Measurements from ENCODE around the gene SLC30A1. TPM values are rescaled to one million over a fixed set of nuclear protein-coding genes. Genes with fewer than 3 reads are reported as not detected.

Gene SLC30A1
- total RNA-seq, 4 donors from 2014 or later = 8.3 to 12.4 (median 10.3) TPM

GRCh38 chr1:211606914-211607753, 28.2 kb upstream of the SLC30A1 start:
- Histone ChIP-seq H3K4me3 (peak overlapping the region in 1 of 4 donors; percentile 26), H3K27ac (peak overlapping the region in 3 of 4 donors; percentile 4 to 64 (median 43)), H3K9me3 (no peaks in the 10 kb centered on the region), H3K36me3 (no peaks in the 10 kb centered on the region), H3K27me3 (no peaks in the 10 kb centered on the region), H3K4me1 (peaks cover 8 to 41% (median 22%) of the 10 kb centered on the region in 3 donors)
- intact Hi-C loops (cut with DNase I) = no loop called here
- 73 to 74% methylated on average over 11 to 12 of the region's 12 CpGs for WGBS, 2 donors
- TF ChIP-seq, protein P1, sequence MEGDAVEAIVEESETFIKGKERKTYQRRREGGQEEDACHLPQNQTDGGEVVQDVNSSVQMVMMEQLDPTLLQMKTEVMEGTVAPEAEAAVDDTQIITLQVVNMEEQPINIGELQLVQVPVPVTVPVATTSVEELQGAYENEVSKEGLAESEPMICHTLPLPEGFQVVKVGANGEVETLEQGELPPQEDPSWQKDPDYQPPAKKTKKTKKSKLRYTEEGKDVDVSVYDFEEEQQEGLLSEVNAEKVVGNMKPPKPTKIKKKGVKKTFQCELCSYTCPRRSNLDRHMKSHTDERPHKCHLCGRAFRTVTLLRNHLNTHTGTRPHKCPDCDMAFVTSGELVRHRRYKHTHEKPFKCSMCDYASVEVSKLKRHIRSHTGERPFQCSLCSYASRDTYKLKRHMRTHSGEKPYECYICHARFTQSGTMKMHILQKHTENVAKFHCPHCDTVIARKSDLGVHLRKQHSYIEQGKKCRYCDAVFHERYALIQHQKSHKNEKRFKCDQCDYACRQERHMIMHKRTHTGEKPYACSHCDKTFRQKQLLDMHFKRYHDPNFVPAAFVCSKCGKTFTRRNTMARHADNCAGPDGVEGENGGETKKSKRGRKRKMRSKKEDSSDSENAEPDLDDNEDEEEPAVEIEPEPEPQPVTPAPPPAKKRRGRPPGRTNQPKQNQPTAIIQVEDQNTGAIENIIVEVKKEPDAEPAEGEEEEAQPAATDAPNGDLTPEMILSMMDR (IDR thresholded peaks at IDR 0.05) = no peak
- peak in 1 of 4 donors; percentile 21 for TF ChIP-seq POLR2A (IDR thresholded peaks at IDR 0.05)
- peak; percentile 17 for DNase-seq

DNA sequence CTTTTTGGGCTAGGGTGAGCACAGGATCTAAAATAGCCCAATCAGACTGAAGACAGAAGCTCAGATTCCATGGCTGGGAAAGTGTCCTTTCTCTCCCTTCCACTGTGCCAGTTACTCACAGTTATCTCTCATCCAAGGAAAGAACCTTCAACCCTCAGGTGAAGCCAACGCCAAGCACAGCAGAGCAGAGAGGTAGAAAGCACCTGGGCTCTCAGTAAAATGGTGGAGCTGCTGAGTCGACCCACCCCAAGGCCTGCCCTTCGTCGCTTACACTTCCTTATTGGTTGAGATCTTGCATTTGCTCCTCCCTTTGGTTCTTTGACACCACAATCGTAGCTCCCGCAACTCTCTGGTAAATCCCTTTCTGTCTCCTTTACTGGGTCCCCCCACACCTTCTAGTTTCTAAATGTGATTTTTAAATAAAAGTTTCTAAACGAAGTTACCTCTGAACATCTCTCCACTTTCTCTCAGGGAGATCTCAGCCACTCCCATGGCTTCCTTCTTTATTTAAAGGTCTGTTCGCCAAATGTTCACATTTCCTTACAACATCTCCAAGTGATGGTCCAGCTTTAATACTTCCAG, 27.5 kb upstream of the SLC30A1 start:
- no peaks in the 10 kb centered on the region for H3K36me3 ChIP-seq
- no peaks in the 10 kb centered on the region for H3K9me3 ChIP-seq
- WGBS, 2 donors = 76 to 78% methylated on average over 8 of the region's 8 CpGs
- TF ChIP-seq, protein P1 (IDR thresholded peaks at IDR 0.05) = no peak
- TF ChIP-seq POLR2A (IDR thresholded peaks at IDR 0.05) = peak in 1 of 4 donors; percentile 4
- peaks cover 6 to 41% (median 24%) of the 10 kb centered on the region in 3 donors for H3K4me1 ChIP-seq
- intact Hi-C loops (cut with DNase I) = no loop called here
- H3K27ac ChIP-seq = peak overlapping the region in 3 of 4 donors; percentile 4 to 64 (median 43)
- H3K4me3 ChIP-seq = peak overlapping the region in 1 of 4 donors; percentile 26
- no peak for DNase-seq
- no peaks in the 10 kb centered on the region for H3K27me3 ChIP-seq

DNA sequence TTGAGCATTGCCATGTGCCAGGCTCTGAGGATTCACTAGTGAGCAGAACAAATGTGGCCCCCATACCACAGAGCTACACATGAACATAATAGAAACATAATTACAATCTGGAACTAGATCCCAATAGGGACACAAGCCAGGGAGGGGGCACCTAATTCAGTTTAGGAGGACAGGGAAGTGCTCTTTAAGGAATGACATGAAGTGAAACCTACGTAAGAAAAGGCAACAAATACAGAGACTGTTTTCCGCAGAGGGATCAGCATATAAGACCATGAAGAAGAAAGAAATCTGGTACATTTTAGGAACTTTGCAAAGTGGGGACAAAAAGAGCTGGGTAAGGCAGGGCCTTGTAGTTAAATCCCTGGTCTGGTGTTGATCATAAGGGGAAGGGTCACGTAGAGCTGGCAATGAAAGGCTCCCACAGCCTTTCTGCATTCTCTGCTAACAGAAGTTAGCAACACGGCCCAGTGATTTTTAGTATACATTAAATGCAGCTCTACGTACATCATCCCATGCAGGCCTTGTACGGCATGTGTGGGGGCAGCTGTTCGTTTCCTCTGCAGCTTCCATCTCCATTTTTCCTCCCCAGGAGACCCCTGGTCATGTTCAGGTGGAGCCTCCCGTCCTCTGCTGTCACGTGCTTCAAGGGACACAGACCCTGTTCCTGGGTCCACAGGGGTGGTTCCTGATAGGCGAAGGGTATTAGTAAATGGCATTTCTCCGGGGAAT, 26.8 kb upstream of the SLC30A1 start:
- H3K4me3 ChIP-seq = peak overlapping the region in 1 of 4 donors; percentile 26
- H3K27ac ChIP-seq = peak overlapping the region in 2 of 4 donors; percentile 43 to 64
- H3K27me3 ChIP-seq = no peaks in the 10 kb centered on the region
- H3K4me1 ChIP-seq = peaks cover 0 to 35% (median 17%) of the 10 kb centered on the region in 3 donors
- TF ChIP-seq POLR2A (IDR thresholded peaks at IDR 0.05) = no peak
- TF ChIP-seq, protein P1 (IDR thresholded peaks at IDR 0.05) = no peak
- intact Hi-C loops (cut with DNase I) = no loop called here
- no peaks in the 10 kb centered on the region for H3K36me3 ChIP-seq
- WGBS, 2 donors = 88 to 89% methylated on average over 9 to 10 of the region's 11 CpGs
- no peak for DNase-seq
- no peaks in the 10 kb centered on the region for H3K9me3 ChIP-seq

DNA sequence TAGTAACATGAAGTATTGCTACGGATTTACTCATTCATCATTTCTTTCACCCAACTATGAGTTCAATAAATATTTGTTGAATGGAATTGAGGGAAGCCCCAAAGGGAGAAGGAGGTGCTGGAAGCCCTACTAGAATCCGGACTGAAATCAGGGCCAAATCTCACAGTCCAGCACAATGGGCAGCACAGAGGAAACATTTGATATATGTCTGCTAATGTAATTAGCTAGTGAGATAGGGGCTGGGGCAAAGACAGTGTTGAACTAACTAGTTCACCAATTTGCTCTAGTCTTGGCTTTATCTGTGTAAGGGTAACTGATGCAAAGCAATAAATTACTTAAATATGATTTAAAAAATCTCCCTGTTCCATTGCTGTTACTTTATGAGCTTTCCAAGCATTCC, 26.1 kb upstream of the SLC30A1 start:
- no peak for TF ChIP-seq POLR2A (IDR thresholded peaks at IDR 0.05)
- TF ChIP-seq, protein P1 (IDR thresholded peaks at IDR 0.05) = no peak
- Histone ChIP-seq H3K4me1 (peaks cover 0 to 29% (median 16%) of the 10 kb centered on the region in 3 donors), H3K27ac (no peak overlapping the region), H3K36me3 (no peaks in the 10 kb centered on the region), H3K9me3 (no peaks in the 10 kb centered on the region), H3K27me3 (no peaks in the 10 kb centered on the region), H3K4me3 (no peak overlapping the region)
- no peak for DNase-seq
- intact Hi-C loops (cut with DNase I) = no loop called here
- 65 to 80% methylated on average over 2 of the region's 2 CpGs for WGBS, 2 donors

Data from esophagus squamous epithelium (tissue), 5 donors.